Activated T-cell treated with anti-CD3 and anti-CD28 coated beads, Interleukin-2, amount 50 U/mL, for 72 hours (primary cell): ENCODE data around the gene KRT81. TPM values are rescaled to one million over a fixed set of nuclear protein-coding genes. Genes with fewer than 3 reads are reported as not detected.
"Not testable (repeated sequence)": the region's sequence is repeated elsewhere in the genome, so short reads cannot be mapped to it uniquely, and the experiment has no call there.

Source experiments
- ATAC-seq, 2 donors: fragments of 150-1000 bp; cut with Tn5 transposase; replicated peaks in 1 of 2; 2 replicates each; pipeline ENCODE4 v1.10.0; 2021; ENCODE audit warnings: moderate library complexity in 2 of 2, mild to moderate bottlenecking in 1 of 2
- DNase-seq, 2 donors: peaks; one replicate each; pipeline ENCODE4 v3.0.0; 2021 to 2022; ENCODE audit warnings: mixed read lengths in 1 of 2
- H3K27ac Mint-ChIP-seq: one replicate; pipeline ENCODE4 v1.8.0; 2022; ENCODE audit warnings: mild to moderate bottlenecking, moderate library complexity, mixed read lengths
- H3K27me3 Mint-ChIP-seq: one replicate; pipeline ENCODE4 v1.8.0; 2022; ENCODE audit warnings: low read depth, mixed read lengths
- H3K36me3 Mint-ChIP-seq, 2 donors: one replicate each; pipeline ENCODE4 v1.8.0; 2022; ENCODE audit warnings: mixed read lengths in 2 of 2, mild to moderate bottlenecking in 1 of 2; ENCODE audit not compliant: insufficient read depth in 2 of 2
- H3K4me1 Mint-ChIP-seq: one replicate; pipeline ENCODE4 v1.8.0; 2022; ENCODE audit warnings: low read depth, mixed read lengths
- H3K4me3 Mint-ChIP-seq, 2 donors: one replicate each; pipeline ENCODE4 v1.8.0; 2022; ENCODE audit warnings: mild to moderate bottlenecking in 2 of 2, mixed read lengths in 2 of 2, moderate library complexity in 2 of 2
- H3K9me3 Mint-ChIP-seq, 2 donors: one replicate each; pipeline ENCODE4 v1.8.0; 2022; ENCODE audit warnings: mixed read lengths in 2 of 2
- total RNA-seq, 2 donors: library from RNA; stranded (reverse); gene quantifications; one replicate each; pipeline ENCODE4 v1.2.3, GENCODE V29; 2022

The KRT81 gene
- total RNA-seq, 2 donors from 2014 or later, result not detected

- ATAC-seq (no peak), DNase-seq (no peak)
- Mint-ChIP-seq H3K9me3 (no peaks in the 10 kb centered on the region), H3K36me3 (no peaks in the 10 kb centered on the region), H3K4me1 (no peaks in the 10 kb centered on the region), H3K4me3 (no peak overlapping the region), H3K27me3 (peaks cover 21% of the 10 kb centered on the region), H3K27ac (no peak overlapping the region)
Observed at GRCh38 chr12:52267699-52268098, 23.6 kb downstream of the KRT81 start.

GRCh38 chr12:52267266-52267665 lies 24.1 kb downstream of the KRT81 start:
- no peak for ATAC-seq
- no peaks in the 10 kb centered on the region for H3K36me3 Mint-ChIP-seq
- no peak overlapping the region for H3K27ac Mint-ChIP-seq

GRCh38 chr12:52266514-52266913 lies 24.8 kb downstream of the KRT81 start:
- no peak overlapping the region for H3K27ac Mint-ChIP-seq
- no peak overlapping the region for H3K4me3 Mint-ChIP-seq
- no peaks in the 10 kb centered on the region for H3K4me1 Mint-ChIP-seq
- no peak for DNase-seq
- no peaks in the 10 kb centered on the region for H3K36me3 Mint-ChIP-seq
- peaks cover 20% of the 10 kb centered on the region for H3K27me3 Mint-ChIP-seq
- ATAC-seq, result no peak
- H3K9me3 Mint-ChIP-seq, result no peaks in the 10 kb centered on the region

More at GRCh38 chr12:52267266-52267665, 24.1 kb downstream of the KRT81 start:
- H3K4me3 Mint-ChIP-seq, result no peak overlapping the region
- no peak for DNase-seq
- peaks cover 21% of the 10 kb centered on the region for H3K27me3 Mint-ChIP-seq
- H3K4me1 Mint-ChIP-seq, result no peaks in the 10 kb centered on the region
- no peaks in the 10 kb centered on the region for H3K9me3 Mint-ChIP-seq

GRCh38 chr12:52264435-52264825 lies 26.9 kb downstream of the KRT81 start:
- Mint-ChIP-seq H3K27me3 (peaks cover 25% of the 10 kb centered on the region), H3K4me3 (no peak overlapping the region), H3K36me3 (no peaks in the 10 kb centered on the region), H3K4me1 (peaks cover 8% of the 10 kb centered on the region), H3K27ac (no peak overlapping the region), H3K9me3 (no peaks in the 10 kb centered on the region)
- no peak for DNase-seq
- ATAC-seq, result no peak

GRCh38 chr12:52263761-52264434 lies 27.4 kb downstream of the KRT81 start:
- H3K27ac Mint-ChIP-seq, result no peak overlapping the region
- no peaks in the 10 kb centered on the region for H3K9me3 Mint-ChIP-seq

GRCh38 chr12:52262286-52262685 lies 29.0 kb downstream of the KRT81 start:
- Mint-ChIP-seq H3K27me3 (peaks cover 41% of the 10 kb centered on the region), H3K4me3 (no peak overlapping the region), H3K27ac (no peak overlapping the region), H3K36me3 (no peaks in the 10 kb centered on the region), H3K9me3 (no peaks in the 10 kb centered on the region), H3K4me1 (peaks cover 8% of the 10 kb centered on the region)
- no peak for DNase-seq
- no peak for ATAC-seq

More at GRCh38 chr12:52263761-52264434, 27.4 kb downstream of the KRT81 start:
- H3K27me3 Mint-ChIP-seq, result peaks cover 29% of the 10 kb centered on the region
- H3K4me1 Mint-ChIP-seq, result peaks cover 8% of the 10 kb centered on the region
- H3K36me3 Mint-ChIP-seq, result no peaks in the 10 kb centered on the region
- DNase-seq, result no peak
- H3K4me3 Mint-ChIP-seq, result no peak overlapping the region
- no peak for ATAC-seq

- ATAC-seq (no peak), DNase-seq (no peak)
- Mint-ChIP-seq H3K27me3 (peaks cover 52% of the 10 kb centered on the region), H3K4me1 (peaks cover 8% of the 10 kb centered on the region), H3K9me3 (no peaks in the 10 kb centered on the region), H3K36me3 (no peaks in the 10 kb centered on the region), H3K4me3 (no peak overlapping the region), H3K27ac (no peak overlapping the region)
Observed at GRCh38 chr12:52261208-52261484, 30.2 kb downstream of the KRT81 start.

- ATAC-seq (no peak), DNase-seq (no peak)
- H3K4me3 Mint-ChIP-seq, result no peak overlapping the region
- H3K4me1 Mint-ChIP-seq, result peaks cover 8% of the 10 kb centered on the region
- H3K9me3 Mint-ChIP-seq, result no peaks in the 10 kb centered on the region
- no peaks in the 10 kb centered on the region for H3K36me3 Mint-ChIP-seq
- H3K27ac Mint-ChIP-seq, result no peak overlapping the region
- peaks cover 58% of the 10 kb centered on the region for H3K27me3 Mint-ChIP-seq
Observed at GRCh38 chr12:52260361-52261207, 30.8 kb downstream of the KRT81 start.

GRCh38 chr12:52259657-52260243 lies 31.6 kb downstream of the KRT81 start:
- no peaks in the 10 kb centered on the region for H3K9me3 Mint-ChIP-seq
- no peak for ATAC-seq
- H3K27me3 Mint-ChIP-seq, result peaks cover 66% of the 10 kb centered on the region
- peaks cover 8% of the 10 kb centered on the region for H3K4me1 Mint-ChIP-seq
- H3K4me3 Mint-ChIP-seq, result no peak overlapping the region
- no peak for DNase-seq
- H3K36me3 Mint-ChIP-seq, result no peaks in the 10 kb centered on the region
- no peak overlapping the region for H3K27ac Mint-ChIP-seq

GRCh38 chr12:52258335-52258901 lies 32.9 kb downstream of the KRT81 start:
- no peak overlapping the region for H3K27ac Mint-ChIP-seq
- peak in 1 of 2 donors; percentile 37 for ATAC-seq
- H3K9me3 Mint-ChIP-seq, result no peaks in the 10 kb centered on the region
- H3K36me3 Mint-ChIP-seq, result no peaks in the 10 kb centered on the region
- no peak for DNase-seq
- H3K4me1 Mint-ChIP-seq, result peaks cover 8% of the 10 kb centered on the region
- peaks cover 71% of the 10 kb centered on the region for H3K27me3 Mint-ChIP-seq
- peak overlapping the region in 1 of 2 donors; percentile 43 for H3K4me3 Mint-ChIP-seq

GRCh38 chr12:52257922-52258321 lies 33.4 kb downstream of the KRT81 start:
- not testable (repeated sequence) for H3K9me3 Mint-ChIP-seq, H3K27ac Mint-ChIP-seq, H3K36me3 Mint-ChIP-seq, ATAC-seq, DNase-seq, H3K4me1 Mint-ChIP-seq
- H3K27me3 Mint-ChIP-seq, result peaks cover 71% of the 10 kb centered on the region
- peak overlapping the region in 1 of 2 donors; percentile 43 for H3K4me3 Mint-ChIP-seq

GRCh38 chr12:52257074-52257551 lies 34.2 kb downstream of the KRT81 start:
- Mint-ChIP-seq H3K4me3 (no peak overlapping the region), H3K27ac (no peak overlapping the region), H3K4me1 (peaks cover 11% of the 10 kb centered on the region), H3K9me3 (no peaks in the 10 kb centered on the region), H3K27me3 (peaks cover 71% of the 10 kb centered on the region), H3K36me3 (no peaks in the 10 kb centered on the region)
- ATAC-seq (no peak), DNase-seq (no peak)

- no peaks in the 10 kb centered on the region for H3K9me3 Mint-ChIP-seq
- H3K36me3 Mint-ChIP-seq, result no peaks in the 10 kb centered on the region
Observed at GRCh38 chr12:52256584-52256935, 34.8 kb downstream of the KRT81 start.

More at GRCh38 chr12:52256584-52256935, 34.8 kb downstream of the KRT81 start:
- H3K4me1 Mint-ChIP-seq, result peaks cover 16% of the 10 kb centered on the region
- no peak overlapping the region for H3K4me3 Mint-ChIP-seq
- DNase-seq, result no peak
- no peak overlapping the region for H3K27ac Mint-ChIP-seq
- peaks cover 69% of the 10 kb centered on the region for H3K27me3 Mint-ChIP-seq
- ATAC-seq, result no peak
